ENCODE data around the gene SLC25A34. TPM values are rescaled to one million over a fixed set of nuclear protein-coding genes. Genes with fewer than 3 reads are reported as not detected.

The SLC25A34 gene
- total RNA-seq, 8 experiments from 2014 or later: 0.49 to 1.5 (median 1.0) TPM

DNA sequence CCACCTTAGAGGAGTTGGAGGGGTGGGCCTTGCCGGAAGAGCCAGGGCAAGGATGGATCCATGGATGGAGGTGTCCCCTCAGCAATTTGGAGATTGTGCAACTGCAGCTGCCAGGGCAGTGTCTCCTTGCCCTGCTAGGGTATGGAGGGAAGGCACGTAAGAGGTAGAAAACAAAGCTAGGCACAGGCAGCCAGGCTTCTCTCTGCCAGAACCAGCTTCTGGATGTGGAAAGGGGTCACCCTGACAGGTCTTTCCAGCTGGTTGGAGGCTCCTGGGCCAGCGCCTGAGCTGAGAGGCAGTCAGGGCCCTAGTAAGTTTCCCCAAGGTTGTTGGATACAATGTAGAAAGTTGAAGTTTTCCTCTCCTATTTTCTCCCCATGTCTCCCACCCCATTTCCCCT lies 15.2 kb upstream of the SLC25A34 start:
- no peaks in the 10 kb centered on the region for H3K4me1 ChIP-seq (replicated peaks in 1 of 2)
- 79 to 100% (median 92%) methylated on average over 1 to 2 of the region's 3 CpGs; no CpG with 5 or more reads in 4 of the 10 experiments for WGBS, 10 experiments
- no peak overlapping the region for H3K27ac ChIP-seq
- no peak for ATAC-seq (replicated peaks in 6 of 8)
- H3K4me3 ChIP-seq: no peak overlapping the region
- in situ Hi-C loops (cut with MboI; ENCODE audit: low pct_unique_long_range_greater_than_20kb in 2 of 9, low sequenced_read_pairs in 9 of 9, unreplicated experiment in 9 of 9): no loop called here

DNA sequence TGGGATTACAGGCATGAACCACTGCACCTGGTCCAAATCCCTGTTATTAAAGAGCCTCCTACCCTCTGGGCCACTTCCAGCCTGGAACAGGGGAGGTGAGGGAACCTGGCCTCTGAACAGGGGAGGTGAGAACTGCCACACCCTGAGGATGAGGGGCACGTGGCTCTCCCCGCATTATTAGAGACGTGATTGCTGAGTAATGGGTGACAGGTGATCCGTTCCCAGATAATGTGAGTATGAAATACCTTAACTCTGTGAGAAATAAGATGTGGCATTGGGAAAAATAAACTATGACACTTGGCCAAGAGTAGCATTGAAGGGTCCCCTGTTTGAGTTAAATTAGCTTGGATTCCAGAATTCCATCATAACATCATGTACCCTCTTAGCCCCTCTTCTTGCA lies 13.6 kb upstream of the SLC25A34 start:
- 71 to 100% (median 95%) methylated on average over 1 to 4 of the region's 4 CpGs; no CpG with 5 or more reads in 6 of the 10 experiments for WGBS, 10 experiments
- H3K27ac ChIP-seq: no peak overlapping the region
- in situ Hi-C loops (cut with MboI; ENCODE audit: low pct_unique_long_range_greater_than_20kb in 2 of 9, low sequenced_read_pairs in 9 of 9, unreplicated experiment in 9 of 9): no loop called here

DNA sequence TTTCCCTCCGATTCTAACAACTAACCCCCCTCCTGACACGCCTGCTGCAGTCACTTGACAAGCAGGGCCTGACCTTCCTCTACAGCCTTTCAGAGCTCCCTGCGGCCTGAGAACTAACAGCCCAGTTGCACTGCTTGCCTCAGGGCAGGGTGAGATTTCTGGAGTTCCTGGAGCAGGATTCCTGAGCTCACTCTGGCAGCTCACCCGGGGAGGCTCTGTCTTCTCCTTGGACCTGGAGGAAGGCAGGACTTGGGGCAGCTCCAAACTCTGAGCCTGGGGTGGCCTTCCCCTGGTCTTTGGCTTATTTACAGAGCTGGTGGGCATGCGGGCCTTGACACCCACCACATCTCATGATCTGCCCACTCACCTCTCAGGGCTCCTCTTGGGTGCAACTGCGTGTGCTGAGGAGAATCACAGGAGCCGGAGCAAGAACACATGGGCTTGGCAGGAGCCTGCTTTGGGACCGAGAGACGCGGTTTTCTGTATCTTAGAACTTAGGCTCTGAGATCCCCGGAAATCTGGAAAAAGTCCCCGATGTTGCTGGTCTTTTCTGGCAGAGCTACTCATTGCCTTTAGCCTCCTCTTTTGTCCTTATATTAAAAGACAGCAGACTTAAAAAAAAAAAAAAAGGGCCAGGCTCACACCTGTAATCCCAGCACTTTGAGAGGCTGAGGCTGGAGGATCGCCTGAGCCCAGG lies 13.1 kb upstream of the SLC25A34 start:
- Histone ChIP-seq H3K27ac (no peak overlapping the region), H3K4me1 (replicated peaks in 1 of 2) (no peaks in the 10 kb centered on the region), H3K4me3 (no peak overlapping the region)
- WGBS, 10 experiments: 80 to 100% (median 94%) methylated on average over 1 to 13 of the region's 13 CpGs; no CpG with 5 or more reads in 1 of the 10 experiments
- in situ Hi-C loops (cut with MboI; ENCODE audit: low pct_unique_long_range_greater_than_20kb in 2 of 9, low sequenced_read_pairs in 9 of 9, unreplicated experiment in 9 of 9): no loop called here
- peak in 2 of 8 experiments; percentile 34 to 46 for ATAC-seq (replicated peaks in 6 of 8)

More for the DNA sequence above, 13.6 kb upstream of the SLC25A34 start:
- Histone ChIP-seq H3K4me1 (replicated peaks in 1 of 2) (no peaks in the 10 kb centered on the region), H3K4me3 (no peak overlapping the region)
- ATAC-seq (replicated peaks in 6 of 8): no peak

DNA sequence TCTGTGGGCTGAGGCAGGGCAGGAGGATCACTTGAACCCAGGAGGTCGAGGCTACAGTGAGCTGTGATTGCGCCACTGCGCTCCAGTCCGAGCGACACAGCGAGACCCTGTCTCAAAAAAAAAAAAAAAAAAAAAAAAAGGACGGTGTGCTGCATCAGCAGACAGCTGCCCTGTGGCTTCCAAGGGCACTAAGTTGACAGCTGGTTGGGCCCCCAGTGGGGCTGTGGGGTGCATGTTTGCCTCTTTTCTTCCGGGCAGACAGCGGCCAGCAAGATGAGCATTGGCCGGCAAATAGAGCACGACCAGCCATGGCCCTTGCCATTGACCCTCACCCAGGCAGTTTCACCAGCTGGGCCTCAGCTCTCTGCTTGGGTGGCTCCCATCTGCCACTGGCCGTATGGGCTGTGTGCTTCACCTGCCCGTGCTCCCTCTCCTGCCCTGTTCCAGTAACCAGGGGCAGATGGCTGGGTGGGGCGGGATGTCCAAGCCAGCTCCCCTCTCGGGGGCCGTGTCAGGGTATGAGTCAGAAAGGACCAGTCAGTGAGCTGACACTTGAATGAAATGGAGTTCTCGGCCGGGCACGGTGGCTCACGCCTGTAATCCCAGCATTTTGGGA lies 12.3 kb upstream of the SLC25A34 start:
- H3K4me1 ChIP-seq (replicated peaks in 1 of 2): no peaks in the 10 kb centered on the region
- WGBS, 10 experiments: 38 to 95% (median 76%) methylated on average over 1 to 10 of the region's 20 CpGs; no CpG with 5 or more reads in 3 of the 10 experiments
- no peak overlapping the region for H3K4me3 ChIP-seq
- in situ Hi-C loops (cut with MboI; ENCODE audit: low pct_unique_long_range_greater_than_20kb in 2 of 9, low sequenced_read_pairs in 9 of 9, unreplicated experiment in 9 of 9): no loop called here
- ATAC-seq (replicated peaks in 6 of 8): peak in 6 of 8 experiments; percentile 16 to 65 (median 50)
- no peak overlapping the region for H3K27ac ChIP-seq

DNA sequence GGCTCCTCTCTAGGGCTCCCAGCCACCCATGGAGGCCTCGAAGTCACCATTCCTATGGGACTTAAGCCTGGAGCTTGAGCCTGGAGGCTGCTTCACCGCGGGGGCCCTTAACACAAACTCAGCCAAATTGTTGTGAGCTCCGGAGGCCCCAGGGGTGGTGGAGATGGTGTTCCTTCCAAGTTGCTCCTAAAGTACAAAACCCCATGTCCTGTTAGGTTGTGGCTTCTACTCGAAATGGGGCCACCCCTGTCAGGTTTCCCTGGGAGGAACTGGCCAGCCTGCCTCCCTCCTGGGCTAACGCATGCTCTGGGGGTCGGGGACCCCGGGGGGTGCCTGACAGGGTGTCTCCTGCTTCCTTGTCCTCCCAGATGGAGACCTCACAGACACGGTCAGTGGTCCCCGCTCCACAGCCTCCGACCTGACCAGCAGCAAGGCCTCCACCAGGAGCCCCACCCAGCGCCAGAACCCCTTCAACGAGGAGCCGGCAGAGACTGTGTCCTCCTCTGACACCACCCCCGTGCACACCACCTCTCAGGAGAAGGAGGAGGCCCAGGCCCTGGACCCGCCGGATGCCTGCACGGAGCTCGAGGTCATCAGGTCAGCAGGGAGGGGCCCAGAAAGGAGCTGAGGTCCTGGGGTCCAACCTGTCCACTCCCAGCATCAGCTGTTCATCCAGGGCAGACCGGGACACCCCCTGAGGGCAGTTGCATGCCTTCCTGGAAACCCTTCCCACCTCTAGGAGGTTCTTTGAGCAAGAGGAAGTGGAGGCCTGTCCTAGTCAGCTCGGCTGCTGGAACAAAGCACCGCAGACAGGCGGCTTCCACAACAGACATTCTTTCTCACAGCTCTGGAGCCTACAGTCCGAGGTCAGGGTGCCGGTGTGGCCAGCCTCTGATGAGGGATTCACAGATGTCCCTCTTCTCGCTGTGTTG lies 10.8 kb upstream of the SLC25A34 start:
- ATAC-seq (replicated peaks in 6 of 8): peak in 1 of 8 experiments; percentile 18
- no peaks in the 10 kb centered on the region for H3K4me1 ChIP-seq (replicated peaks in 1 of 2)
- H3K27ac ChIP-seq: no peak overlapping the region
- H3K4me3 ChIP-seq: no peak overlapping the region
- in situ Hi-C loops (cut with MboI; ENCODE audit: low pct_unique_long_range_greater_than_20kb in 2 of 9, low sequenced_read_pairs in 9 of 9, unreplicated experiment in 9 of 9): no loop called here
- 50 to 93% (median 80%) methylated on average over 1 to 7 of the region's 26 CpGs; no CpG with 5 or more reads in 3 of the 10 experiments for WGBS, 10 experiments

DNA sequence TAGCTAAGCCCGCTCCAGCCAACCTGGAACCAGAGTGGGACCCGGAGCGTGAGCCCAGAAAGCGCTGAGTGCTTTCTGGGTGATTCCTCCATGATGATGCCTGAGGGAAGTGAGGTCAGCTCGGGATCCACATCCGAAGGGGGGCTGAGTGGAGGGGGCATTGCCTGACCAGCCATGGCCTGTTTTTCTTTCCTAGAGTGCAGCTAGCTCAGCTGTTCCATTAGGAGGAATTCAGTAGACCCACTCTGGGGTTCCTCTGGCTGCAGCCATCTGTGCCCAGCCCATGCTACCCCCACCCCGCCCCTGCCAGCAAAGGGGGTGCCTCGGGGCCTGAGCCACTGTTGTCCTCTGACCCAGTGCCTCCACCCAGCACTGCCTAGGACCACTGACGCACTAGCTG lies 9.6 kb upstream of the SLC25A34 start:
- H3K4me1 ChIP-seq (replicated peaks in 1 of 2): no peaks in the 10 kb centered on the region
- WGBS, 10 experiments: 95 to 100% (median 96%) methylated on average over 2 to 6 of the region's 9 CpGs; no CpG with 5 or more reads in 7 of the 10 experiments
- no peak overlapping the region for H3K27ac ChIP-seq
- peak in 3 of 8 experiments; percentile 14 to 38 (median 24) for ATAC-seq (replicated peaks in 6 of 8)
- in situ Hi-C loops (cut with MboI; ENCODE audit: low pct_unique_long_range_greater_than_20kb in 2 of 9, low sequenced_read_pairs in 9 of 9, unreplicated experiment in 9 of 9): no loop called here
- H3K4me3 ChIP-seq: no peak overlapping the region

DNA sequence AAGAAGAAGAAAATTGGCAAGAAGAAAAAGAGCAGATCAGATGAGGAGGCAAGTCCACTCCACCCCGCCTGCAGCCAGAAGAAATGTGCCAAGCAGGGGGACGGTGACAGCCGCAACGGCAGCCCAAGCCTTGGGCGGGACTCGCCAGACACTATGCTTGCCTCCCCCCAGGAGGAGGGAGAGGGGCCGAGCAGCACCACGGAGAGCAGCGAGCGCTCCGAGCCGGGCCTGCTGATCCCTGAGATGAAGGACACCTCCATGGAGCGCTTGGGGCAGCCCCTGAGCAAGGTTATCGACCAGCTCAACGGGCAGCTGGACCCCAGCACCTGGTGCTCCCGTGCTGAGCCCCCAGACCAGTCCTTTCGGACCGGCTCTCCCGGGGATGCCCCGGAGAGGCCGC lies 9.0 kb upstream of the SLC25A34 start:
- Histone ChIP-seq H3K4me1 (replicated peaks in 1 of 2) (no peaks in the 10 kb centered on the region), H3K4me3 (no peak overlapping the region), H3K27ac (no peak overlapping the region)
- in situ Hi-C loops (cut with MboI; ENCODE audit: low pct_unique_long_range_greater_than_20kb in 2 of 9, low sequenced_read_pairs in 9 of 9, unreplicated experiment in 9 of 9): no loop called here
- ATAC-seq (replicated peaks in 6 of 8): no peak
- WGBS, 10 experiments: 73 to 100% (median 88%) methylated on average over 1 to 9 of the region's 21 CpGs; no CpG with 5 or more reads in 5 of the 10 experiments

DNA sequence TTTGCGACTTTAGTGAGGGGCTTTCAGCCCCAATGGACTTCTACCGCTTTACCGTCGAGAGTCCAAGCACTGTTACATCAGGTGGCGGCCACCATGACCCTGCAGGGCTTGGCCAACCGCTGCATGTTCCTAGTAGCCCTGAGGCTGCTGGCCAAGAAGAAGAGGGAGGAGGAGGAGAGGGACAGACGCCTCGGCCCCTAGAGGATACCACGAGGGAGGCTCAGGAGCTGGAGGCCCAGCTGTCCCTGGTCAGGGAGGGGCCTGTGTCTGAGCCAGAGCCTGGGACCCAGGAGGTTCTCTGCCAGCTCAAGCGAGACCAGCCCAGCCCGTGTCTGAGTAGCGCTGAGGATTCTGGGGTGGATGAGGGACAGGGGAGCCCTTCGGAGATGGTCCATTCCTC lies 8.6 kb upstream of the SLC25A34 start:
- Histone ChIP-seq H3K27ac (no peak overlapping the region), H3K4me3 (no peak overlapping the region), H3K4me1 (replicated peaks in 1 of 2) (no peaks in the 10 kb centered on the region)
- in situ Hi-C loops (cut with MboI; ENCODE audit: low pct_unique_long_range_greater_than_20kb in 2 of 9, low sequenced_read_pairs in 9 of 9, unreplicated experiment in 9 of 9): no loop called here
- WGBS, 10 experiments: 87 to 100% (median 94%) methylated on average over 2 to 5 of the region's 13 CpGs; no CpG with 5 or more reads in 6 of the 10 experiments
- peak in 1 of 8 experiments; percentile 7 for ATAC-seq (replicated peaks in 6 of 8)

DNA sequence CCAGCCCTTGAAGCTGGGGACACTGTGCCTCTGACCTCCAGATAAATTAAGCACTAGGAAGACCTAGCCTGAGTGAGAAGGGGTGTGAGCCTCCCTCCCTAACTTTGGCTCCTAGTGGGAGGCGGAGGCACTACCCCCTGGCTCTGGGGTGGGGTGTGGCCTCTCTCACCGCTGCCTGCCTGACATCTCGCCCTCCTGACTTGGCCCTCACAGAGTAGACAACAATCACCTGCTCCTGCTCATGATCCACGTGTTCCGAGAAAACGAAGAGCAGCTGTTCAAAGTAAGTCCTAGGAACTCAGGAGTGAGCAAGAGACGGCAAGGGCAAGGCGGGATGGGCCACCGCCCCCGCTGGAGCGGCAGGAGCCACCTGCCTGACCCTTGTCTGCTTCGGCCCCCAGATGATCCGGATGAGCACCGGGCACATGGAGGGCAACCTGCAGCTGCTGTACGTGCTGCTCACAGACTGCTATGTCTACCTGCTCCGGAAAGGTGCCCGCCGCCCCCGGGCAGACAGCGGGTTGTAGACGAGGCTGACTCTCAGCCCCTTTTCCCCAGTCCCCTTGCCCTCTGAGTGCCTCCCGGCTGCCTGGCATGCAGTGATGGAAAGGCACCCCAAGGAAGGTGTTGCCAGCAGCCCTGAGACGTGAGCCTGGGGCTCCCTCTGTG lies 8.1 kb upstream of the SLC25A34 start:
- ATAC-seq (replicated peaks in 6 of 8): no peak
- in situ Hi-C loops (cut with MboI; ENCODE audit: low pct_unique_long_range_greater_than_20kb in 2 of 9, low sequenced_read_pairs in 9 of 9, unreplicated experiment in 9 of 9): no loop called here
- H3K4me3 ChIP-seq: no peak overlapping the region
- H3K4me1 ChIP-seq (replicated peaks in 1 of 2): no peaks in the 10 kb centered on the region
- 80 to 97% (median 90%) methylated on average over 1 to 15 of the region's 23 CpGs; no CpG with 5 or more reads in 5 of the 10 experiments for WGBS, 10 experiments
- H3K27ac ChIP-seq: no peak overlapping the region

DNA sequence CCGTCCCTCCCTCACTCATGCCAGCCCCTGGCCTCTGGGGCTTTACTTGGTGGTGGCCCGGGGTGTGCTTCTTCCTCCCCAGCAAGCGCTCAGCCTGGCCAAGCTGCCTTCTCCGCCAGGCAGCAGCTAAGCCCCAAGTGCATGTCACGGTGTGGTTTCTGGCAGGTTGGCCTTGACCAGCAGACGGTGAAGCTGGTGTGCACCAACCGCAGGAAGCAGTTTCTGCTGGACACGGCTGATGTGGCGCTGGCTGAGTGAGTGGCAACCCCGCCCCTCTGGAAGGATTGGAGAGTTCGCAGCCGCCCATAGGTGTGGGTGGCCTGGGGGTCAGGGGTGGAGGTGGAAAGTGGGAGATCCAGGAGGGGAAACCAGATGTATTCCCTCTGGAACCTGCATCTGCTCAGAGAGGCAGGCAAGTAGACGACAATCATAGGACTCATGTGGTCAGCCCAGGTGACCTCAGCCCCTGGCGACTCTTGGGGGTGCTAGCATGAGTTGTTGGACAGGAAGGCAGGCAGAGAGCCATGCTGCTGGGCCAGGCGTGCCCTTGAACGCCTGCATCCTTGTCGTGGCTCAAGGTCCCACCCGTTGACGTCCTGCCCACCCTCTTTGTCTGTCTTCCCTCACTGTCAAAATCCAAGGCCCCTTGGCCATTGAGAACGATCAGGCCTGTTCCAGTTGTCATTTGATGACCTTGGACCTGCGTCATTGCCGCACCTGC lies 7.0 kb upstream of the SLC25A34 start:
- H3K27ac ChIP-seq: no peak overlapping the region
- 90 to 100% (median 95%) methylated on average over 1 to 14 of the region's 22 CpGs; no CpG with 5 or more reads in 6 of the 10 experiments for WGBS, 10 experiments
- no peak for ATAC-seq (replicated peaks in 6 of 8)
- no peaks in the 10 kb centered on the region for H3K4me1 ChIP-seq (replicated peaks in 1 of 2)
- in situ Hi-C loops (cut with MboI; ENCODE audit: low pct_unique_long_range_greater_than_20kb in 2 of 9, low sequenced_read_pairs in 9 of 9, unreplicated experiment in 9 of 9): no loop called here
- no peak overlapping the region for H3K4me3 ChIP-seq

DNA sequence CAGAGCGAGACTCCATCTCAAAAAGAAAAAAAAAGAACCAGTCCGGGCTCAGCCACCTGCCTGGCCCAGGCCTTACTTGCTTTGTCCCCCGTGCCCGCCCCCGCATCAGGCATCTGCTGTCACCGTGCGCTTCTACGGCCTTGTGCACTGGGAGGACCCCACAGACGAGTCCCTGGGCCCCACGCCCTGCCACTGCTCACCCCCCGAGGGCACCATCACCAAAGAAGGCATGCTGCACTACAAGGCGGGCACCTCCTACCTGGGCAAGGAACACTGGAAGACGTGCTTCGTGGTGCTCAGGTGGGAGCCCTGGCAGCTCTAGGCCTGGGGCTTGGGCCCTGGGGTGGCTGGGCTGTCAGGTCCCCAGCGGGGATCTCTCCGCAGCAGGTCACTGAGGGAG lies 5.6 kb upstream of the SLC25A34 start:
- Histone ChIP-seq H3K27ac (no peak overlapping the region), H3K4me3 (no peak overlapping the region), H3K4me1 (replicated peaks in 1 of 2) (peaks cover 0 to 2% of the 10 kb centered on the region in 2 donors)
- 98 to 100% (median 100%) methylated on average over 1 to 5 of the region's 16 CpGs; no CpG with 5 or more reads in 7 of the 10 experiments for WGBS, 10 experiments
- in situ Hi-C loops (cut with MboI; ENCODE audit: low pct_unique_long_range_greater_than_20kb in 2 of 9, low sequenced_read_pairs in 9 of 9, unreplicated experiment in 9 of 9): no loop called here
- no peak for ATAC-seq (replicated peaks in 6 of 8)

DNA sequence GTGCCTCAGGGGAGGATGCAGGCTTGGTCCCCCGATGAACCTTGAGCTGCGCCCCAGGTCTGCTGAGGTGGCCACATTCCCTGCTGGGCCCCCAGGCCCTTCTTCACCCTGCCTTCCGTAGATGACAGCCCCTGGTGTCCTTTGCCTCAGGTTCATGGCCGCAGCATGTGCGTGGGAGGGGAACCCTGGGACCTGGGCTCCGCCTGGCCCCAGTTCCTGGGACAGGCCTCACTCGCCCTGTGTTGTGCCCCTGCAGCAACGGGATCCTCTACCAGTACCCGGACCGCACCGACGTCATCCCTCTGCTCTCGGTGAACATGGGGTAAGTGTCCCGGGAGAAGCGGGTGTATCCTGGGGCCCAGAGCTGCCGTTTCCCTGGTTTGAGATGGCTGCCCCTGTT lies 5.1 kb upstream of the SLC25A34 start:
- in situ Hi-C loops (cut with MboI; ENCODE audit: low pct_unique_long_range_greater_than_20kb in 2 of 9, low sequenced_read_pairs in 9 of 9, unreplicated experiment in 9 of 9): no loop called here
- no peak for ATAC-seq (replicated peaks in 6 of 8)
- H3K4me3 ChIP-seq: no peak overlapping the region
- peaks cover 0 to 2% of the 10 kb centered on the region in 2 donors for H3K4me1 ChIP-seq (replicated peaks in 1 of 2)
- H3K27ac ChIP-seq: no peak overlapping the region
- 94 to 100% (median 97%) methylated on average over 2 to 10 of the region's 16 CpGs; no CpG with 5 or more reads in 6 of the 10 experiments for WGBS, 10 experiments
